GM18499 (cell line): ENCODE results near the gene TMEM106C.

Experiments used
- ATAC-seq: cut with Tn5 transposase; IDR thresholded peaks from one replicate; pipeline ENCODE4 v1.9.1; 2021; ENCODE audit warnings: moderate number of reproducible peaks; ENCODE audit not compliant: insufficient read depth, unreplicated experiment

The TMEM106C gene

DNA sequence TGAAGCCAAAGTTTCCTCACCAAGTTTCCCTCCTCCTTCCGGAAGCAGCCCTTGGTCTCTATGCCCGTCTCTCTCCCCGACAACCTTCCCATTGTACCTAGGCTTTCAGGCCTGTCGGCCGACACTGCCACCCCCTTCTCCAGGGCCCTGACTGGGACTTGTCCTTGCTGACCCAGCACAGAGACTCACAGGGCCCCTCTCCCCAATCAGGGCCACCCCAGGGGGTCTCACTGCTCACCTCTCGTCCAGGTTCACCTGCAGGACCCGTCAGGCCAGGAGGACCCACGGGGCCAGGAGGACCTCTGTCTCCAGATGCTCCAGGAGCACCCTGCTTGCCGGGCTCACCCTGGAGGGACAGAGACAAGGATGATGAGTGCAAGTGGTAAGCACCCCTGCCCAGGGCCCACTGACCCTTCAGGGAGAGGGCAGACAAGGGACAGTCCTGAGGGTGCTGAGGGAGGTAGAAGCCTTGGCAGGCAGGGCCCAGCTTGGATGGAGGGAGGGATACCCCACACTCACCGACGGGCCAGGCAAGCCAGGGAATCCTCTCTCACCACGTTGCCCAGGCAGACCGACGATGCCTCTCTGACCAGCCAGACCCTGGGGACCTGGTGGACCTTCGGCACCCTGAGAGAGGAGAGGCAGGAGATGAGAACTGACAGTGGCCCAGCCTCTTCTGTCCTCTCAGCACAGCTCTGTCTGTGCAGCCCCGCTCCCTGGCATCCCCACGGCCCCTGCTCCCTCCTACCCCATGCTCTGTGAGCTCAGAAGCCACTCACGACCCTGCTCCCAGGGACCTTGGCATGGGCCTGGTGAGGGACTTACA, 14.6 kb downstream of the TMEM106C start:
- no peak for ATAC-seq

DNA sequence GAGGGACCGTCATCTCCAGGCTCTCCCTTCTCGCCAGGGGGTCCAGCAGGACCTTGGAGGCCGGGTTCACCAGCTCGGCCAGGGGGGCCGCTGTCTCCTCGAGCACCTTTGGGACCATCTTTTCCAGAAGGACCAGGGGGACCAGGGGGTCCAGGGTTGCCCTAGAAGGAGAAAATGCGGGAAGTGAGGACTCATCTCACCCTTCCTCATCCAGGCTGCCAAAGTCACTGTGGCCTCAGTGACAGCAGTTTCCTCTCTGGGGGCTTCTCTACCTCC, 15.1 kb downstream of the TMEM106C start:
- no peak for ATAC-seq

DNA sequence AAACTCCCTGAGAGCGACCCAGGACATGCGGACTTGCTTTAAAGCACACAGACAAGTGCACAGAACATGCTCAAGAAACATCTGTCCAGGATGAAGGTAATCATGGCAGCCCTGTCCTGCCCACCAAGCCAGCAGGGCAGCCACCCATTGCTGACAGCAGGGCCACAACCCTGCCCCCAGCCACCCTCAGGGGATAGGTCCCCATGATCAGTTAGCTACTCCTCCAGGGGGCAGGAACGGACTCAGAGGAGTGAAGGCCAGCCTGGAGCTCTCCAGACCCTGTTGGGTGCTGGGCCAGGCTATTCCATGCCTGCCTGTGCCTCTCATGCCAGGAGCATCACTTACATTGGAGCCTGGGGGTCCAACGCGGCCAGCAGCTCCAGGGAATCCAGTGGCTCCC, 15.8 kb downstream of the TMEM106C start:
- ATAC-seq, result no peak

DNA sequence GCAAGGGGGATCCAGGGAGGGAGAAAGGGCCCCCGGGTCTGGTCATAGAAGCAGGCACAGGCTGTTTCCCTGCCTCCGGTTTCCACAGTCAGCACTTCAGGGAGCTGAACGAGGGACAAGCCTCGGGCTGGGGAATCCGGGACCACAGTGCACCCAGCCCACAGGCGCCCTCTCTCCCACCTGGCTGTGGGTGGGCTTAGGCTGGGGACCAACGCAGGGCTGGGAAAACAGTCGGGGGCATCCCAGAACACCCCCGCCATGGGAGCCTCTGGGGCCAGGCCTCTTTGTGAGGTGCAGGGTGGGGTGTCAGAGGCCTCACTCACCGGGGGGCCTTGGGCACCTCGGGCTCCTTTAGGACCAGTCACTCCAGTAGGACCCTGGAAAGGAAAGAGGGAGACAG, 16.3 kb downstream of the TMEM106C start:
- ATAC-seq, result no peak

DNA sequence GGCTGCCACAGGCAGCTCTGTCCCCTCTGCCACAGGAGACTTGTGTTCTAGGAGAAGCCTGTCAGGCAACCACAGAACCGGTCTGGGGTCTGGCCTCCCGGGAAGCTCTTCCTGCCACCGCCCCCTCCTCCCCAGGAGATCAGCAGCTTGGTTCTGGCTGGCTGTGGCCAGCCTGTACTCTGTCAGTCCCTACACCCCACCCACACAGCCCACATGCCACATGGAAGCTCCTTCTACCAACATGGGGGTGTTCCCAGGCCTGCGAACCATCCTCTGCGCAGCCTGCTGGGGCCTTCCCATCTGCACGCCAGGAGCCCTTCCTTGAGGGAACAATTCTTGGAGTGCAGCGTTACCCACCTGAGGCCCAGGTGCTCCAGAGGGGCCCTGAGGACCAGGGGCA, 16.8 kb downstream of the TMEM106C start:
- ATAC-seq, result no peak

DNA sequence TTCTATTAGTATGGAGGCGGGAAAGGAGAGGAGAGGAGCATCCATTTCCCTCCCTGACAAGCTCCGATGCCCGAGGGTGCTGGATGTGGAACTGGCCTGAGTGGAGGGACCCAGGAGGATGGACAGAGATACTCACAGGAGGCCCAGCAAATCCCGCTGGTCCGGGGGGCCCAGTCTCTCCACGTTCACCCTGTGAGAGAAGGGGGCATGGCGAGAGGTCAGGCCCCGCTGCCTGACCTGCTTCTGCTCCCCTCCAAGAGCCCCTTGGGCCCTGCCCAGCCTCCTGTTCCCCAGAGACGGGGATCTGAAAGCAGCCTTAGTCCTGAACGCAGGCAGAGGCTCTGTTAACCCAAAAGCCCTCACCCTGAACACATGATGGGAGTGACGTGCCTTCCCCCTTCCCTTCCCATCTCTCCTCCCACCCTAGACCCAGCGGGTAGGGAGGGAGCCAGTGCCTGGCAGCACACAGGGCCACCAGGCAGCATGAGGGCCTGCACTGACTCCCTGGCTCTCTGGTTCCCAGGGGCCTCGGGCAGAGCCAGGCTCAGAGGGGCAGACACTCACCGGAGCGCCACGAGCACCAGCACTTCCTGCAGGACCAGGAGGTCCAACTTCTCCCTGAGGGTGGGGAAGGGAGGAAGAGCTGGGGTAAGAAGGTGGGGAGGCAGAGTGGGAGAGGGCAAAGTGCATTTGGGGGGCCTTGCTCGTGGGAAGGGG, 17.5 kb downstream of the TMEM106C start:
- ATAC-seq, result no peak

DNA sequence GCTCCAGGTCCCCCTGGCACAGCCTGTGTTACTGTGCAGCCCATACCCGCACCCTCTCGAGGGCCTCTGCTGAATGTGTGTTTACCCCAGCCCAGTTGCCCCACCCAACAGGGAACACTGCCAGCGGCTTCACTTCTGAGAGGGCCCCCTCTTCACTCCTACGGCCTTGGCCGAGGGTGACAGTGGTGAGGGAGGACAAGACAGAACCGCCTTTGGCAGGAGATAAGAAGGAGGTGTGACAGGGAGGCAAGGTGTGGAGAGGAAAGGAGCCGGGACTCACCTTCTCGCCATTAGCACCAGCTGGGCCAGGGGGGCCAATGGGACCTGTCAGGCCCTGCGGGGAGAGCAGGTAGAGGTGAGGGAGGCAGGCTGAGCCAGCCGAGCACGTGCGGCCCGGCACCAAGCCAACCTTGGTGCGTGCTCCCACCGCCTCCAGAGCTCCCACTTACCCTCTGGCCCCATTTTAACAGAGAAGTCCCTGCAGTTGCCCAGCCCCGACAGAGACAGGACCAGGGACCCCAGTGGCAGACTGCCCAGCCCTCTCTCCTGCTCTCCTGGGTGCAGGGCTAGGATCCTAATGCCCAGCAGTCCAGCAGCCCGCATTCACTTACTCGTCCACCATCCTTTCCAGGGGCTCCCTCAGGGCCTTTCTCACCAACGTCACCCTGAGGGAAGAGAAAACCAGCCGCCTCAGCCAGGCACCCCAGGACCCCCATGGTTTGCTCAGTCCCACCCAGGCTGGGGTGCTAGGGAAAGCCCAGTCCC, 18.3 kb downstream of the TMEM106C start:
- ATAC-seq, result no peak

DNA sequence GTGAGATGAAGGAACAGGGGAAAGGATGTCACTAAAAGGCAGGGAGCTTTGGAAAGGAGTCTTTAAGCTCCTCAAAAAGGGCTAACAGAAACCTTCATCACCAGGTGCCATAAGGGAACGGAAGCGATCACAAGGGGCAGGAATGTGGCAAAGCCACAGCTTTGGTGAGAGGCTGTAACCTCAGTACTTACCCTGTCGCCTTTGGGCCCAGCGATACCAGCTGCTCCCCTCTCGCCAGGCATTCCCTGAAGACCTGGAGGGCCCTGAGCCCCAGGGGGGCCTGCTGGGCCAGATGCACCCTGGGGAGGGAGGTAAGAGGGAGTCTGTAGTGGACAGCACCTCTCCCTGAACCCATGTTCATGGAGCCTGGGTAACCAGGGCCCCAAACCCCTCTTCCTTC, 18.9 kb downstream of the TMEM106C start:
- ATAC-seq, result no peak

DNA sequence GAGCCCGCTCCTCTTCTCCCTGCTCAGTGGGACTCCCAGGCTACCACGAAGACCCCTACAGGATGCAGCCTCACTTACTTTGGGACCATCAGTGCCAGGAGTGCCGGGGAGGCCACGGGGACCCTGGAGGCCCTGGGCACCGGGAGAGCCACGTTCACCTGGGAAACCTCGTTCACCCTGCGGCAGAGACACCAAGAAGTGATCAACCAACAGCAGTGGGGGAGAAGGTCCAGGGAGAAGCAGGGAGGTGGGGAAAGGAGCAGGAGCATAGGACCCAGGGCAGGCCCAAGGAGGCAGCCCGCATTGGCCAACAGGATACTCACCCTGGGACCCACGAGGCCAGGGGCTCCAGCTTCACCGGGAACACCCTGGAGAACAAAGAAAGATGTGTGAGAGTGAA, 19.4 kb downstream of the TMEM106C start:
- no peak for ATAC-seq

DNA sequence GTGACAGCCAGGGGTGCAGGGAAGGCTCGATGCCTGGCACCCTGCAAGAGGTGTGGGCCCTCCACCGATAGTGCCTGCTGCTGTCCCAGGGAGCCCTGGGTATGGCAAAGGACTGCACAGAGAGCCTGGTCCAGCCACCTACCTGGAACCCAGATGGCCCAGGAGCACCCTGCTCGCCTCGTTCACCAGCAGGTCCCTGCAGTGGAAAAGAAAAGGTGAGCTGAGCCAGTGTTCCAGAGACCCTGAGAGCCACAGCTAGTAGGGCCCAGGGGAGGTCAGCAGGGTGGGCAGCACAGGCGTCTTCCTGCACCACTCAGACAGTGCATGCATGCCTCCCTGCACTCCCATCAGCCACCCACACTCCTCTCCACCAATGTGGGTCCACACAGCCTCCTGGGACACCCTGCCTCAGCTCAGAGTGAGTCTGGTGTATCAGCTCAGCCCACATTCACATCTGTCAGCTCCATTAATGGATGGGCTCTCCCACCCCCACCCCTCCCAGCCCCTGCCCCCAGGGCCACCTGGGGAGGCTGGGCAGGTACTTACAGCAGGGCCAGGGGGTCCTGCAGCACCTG, 20.2 kb downstream of the TMEM106C start:
- ATAC-seq, result no peak

DNA sequence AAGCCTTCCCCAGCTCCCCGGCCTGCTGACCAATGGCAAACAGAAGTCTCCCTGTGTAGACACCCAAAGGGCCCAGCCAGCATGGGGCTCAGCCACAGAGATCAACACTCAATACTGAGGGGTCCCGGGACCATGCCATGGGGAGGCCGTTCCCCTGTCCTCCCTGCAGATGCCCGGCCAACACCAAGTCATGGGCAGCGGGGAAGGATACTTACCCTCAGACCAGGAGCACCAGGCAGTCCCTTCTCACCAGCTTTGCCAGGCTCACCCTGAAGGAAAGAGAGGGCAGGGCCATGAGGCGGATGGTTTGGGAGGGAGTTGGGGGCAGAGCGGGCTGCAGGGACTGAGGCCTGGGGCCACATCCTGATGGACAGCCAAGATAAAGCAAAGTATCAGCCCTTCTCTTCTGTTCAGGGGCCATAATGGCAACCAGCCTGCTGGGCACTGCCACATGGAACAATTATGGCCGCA, 21.0 kb downstream of the TMEM106C start:
- no peak for ATAC-seq

DNA sequence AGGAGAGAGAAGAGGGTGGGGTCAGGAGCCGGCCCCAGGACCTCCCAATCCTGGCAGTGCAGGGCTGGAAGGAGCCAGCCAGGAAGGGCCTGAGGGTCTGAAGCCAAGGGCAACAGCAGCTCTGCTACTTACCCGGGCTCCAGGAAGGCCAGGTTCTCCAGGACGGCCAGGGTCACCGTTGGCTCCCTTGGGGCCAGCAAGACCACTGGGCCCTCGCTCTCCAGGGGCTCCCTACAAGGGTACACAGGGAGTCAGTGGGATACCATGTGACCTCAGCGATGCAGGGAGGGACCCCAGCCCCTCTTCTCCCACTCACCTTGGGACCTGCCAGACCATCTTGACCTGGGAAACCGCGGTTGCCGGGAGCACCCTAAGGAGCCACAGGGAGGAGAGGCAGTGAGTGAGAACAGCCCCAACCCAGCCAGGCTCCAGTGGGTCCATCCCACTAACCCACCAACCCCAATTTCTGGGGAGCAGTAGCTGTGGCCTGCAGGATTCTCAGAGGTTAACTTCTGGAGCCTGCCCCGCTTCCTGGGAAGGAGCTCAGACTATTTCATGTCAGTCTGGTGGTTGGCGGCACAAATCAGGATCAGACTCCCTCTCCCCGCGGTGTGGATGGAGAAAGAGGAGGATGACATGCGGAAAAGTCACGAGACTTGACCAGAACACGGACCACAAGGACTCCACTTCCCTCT, 22.3 kb downstream of the TMEM106C start:
- ATAC-seq, result no peak

DNA sequence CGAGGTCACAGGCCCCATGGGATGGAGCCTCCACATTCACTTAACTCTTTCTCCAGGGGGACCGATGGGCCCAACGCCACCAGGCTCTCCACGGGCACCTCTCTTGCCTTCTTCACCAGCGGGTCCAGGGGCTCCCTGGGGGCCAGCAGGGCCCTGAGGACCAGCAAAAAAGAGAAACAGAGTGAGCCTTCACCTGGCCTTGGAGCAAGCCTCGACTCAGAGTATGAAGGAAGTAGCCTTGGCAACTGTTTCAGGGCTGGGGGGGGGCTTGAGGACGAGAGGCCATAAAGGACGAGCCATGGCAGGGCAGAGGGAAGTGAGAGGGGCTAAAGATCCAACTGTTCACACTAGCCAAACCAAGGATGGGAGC, 22.9 kb downstream of the TMEM106C start:
- ATAC-seq, result no peak

DNA sequence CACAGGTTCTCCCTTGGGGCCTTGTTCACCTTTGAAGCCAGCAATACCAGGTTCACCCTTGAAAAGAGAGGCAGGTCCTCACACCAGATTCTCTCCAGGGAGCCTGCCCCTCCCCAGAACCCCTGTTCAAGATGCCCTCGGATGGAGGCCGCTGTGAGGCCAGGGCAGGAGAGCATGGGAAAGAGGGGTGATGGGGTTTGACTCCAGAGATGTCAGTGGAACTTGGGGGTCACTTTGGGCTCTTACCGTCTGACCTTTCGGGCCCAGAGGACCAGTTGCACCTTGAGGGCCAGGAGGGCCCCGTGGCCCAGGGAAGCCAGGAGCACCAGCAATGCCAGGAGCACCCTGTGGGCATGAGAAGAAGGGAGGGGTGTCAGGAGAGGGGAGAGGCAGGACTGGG, 23.4 kb downstream of the TMEM106C start:
- no peak for ATAC-seq

DNA sequence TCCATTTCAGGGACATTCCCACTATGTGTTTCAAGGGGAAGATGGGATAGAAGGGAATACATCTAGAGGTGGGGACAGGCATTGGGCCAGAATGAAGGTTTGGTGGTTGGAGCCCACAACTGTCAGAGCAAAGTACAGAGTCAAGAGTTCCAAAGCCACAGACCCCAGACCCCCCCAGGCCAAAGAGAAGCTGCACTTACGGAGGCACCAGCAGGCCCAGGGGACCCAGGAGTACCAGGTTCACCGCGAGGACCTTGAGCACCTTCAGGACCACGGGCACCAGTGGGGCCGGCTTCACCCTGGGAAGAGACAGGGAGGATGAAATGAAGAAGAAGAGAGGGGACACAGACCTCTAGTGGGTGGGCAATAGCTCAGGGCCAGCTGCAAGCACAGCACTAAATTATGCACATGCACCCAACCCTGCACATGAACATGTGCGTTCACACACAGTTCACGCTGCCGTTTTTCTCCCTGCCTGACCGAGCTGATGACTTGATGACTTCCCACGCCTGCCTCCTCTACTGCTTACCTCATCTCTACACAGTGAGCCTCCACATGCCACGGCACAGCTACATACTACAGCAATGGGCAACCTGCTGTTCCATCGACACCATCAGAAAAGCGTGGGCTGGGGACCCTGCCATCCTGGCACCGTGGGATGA, 24.1 kb downstream of the TMEM106C start:
- no peak for ATAC-seq

DNA sequence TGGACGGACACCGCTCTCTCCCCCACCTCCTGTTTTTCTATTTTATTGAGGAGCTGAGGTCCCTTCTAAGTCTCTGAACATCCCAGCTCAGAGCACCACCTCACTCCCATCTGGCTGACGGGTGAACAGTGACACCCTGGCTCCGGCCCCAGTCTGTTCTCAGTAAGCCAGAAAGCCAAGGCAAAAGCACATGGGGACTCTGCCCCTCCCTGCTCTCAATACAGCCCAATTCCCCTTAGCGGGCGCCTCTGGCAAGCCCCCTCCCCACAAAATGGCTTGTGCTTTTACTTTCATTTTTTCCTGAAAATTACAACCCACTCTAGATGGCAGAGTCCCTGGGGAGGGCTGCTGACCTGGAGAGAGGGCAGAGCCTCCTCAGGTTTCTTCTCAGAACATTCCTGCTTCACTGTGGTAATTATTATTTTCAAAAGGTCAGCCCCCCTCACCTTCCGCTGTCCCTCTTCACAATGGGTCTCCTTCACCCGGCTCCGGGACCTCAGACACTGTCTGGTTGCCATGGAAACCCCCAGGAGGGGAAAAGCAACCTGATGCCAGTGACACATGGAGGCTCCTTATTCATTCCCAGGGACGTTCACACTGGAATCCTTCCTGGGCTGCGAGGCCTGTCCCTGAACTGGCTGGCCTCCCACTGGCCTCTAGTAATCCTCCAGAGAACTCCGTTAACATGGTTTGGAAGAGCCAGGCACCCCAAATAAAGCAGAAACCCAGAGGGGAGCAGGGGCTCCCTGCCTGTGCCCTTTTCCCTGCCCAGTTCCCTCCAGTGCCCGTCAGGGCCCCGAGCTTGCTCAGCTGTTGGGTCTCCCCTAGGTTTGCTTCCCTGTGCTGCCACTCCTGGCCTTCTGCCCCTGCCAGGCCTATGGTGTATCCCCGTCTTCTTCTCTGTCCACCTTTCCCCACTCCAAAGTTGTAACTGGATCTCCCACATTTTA, 25.0 kb downstream of the TMEM106C start:
- ATAC-seq, result no peak

DNA sequence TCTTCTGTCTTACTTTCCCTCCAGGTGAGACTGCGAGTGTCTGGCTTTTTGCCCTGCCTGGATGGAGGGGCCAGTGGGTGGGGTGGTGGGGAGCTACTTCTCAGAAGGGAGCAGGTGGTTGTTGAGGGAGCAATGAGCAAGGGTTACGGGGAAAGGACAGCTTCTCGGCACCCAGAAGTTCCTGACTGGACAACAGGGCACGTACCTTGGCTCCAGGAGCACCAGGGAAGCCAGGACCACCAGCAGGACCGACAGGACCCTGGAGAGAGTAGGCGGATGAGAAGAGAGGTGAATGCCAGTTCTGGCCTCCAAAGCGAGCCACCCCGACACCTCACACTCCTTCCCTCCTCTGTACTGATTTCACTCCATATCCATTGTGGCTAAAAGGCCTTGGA, 25.6 kb downstream of the TMEM106C start:
- no peak for ATAC-seq

DNA sequence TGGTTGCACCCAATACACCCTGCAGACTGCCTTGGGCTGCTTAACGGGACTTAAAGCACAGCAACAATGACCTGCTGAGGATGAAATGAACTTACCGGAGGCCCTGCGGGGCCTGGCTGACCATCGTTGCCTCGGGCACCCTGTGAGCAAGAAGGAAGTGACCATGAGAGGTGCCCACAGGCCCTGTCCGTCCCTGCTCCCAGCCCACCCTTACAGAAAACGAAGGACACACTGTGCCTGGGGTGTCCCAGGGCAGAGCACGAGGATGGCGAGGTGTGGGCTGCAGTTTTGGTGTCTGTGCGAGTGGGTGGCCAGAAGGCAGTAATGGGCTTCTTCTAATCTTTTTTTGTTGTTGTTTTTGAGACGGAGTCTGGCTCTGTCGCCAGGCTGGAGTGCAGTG, 26.3 kb downstream of the TMEM106C start:
- no peak for ATAC-seq
